ENCODE data around the gene AGR3. TPM values are rescaled to one million over a fixed set of nuclear protein-coding genes. Genes with fewer than 3 reads are reported as not detected.

The AGR3 gene
- total RNA-seq, 1 donor from 2014 or later = not detected

- H3K36me3 Mint-ChIP-seq (ENCODE audit: low read depth) = no peaks in the 10 kb centered on the region
- H3K9me3 Mint-ChIP-seq = no peaks in the 10 kb centered on the region
- no peak for DNase-seq (ENCODE audit: low spot score)
- H3K4me1 Mint-ChIP-seq (ENCODE audit: low read depth) = no peaks in the 10 kb centered on the region
- no peak overlapping the region for H3K27ac Mint-ChIP-seq
- H3K27me3 Mint-ChIP-seq (ENCODE audit: insufficient read depth) = peaks cover 9% of the 10 kb centered on the region
- intact Hi-C loops (cut with micrococcal nuclease) = no loop called here
- no peak overlapping the region for H3K4me3 Mint-ChIP-seq
Measured at GRCh38 chr7:16813232-16813616, 68.6 kb downstream of the AGR3 start.

- no peaks in the 10 kb centered on the region for H3K9me3 Mint-ChIP-seq
- no peak overlapping the region for H3K27ac Mint-ChIP-seq
- no peak overlapping the region for H3K4me3 Mint-ChIP-seq
- intact Hi-C loops (cut with micrococcal nuclease) = no loop called here
- DNase-seq (ENCODE audit: low spot score) = no peak
- H3K27me3 Mint-ChIP-seq (ENCODE audit: insufficient read depth) = peaks cover 9% of the 10 kb centered on the region
- no peaks in the 10 kb centered on the region for H3K36me3 Mint-ChIP-seq (ENCODE audit: low read depth)
- no peaks in the 10 kb centered on the region for H3K4me1 Mint-ChIP-seq (ENCODE audit: low read depth)
Measured at GRCh38 chr7:16812542-16813231, 69.1 kb downstream of the AGR3 start.

GRCh38 chr7:16811551-16811950, 70.2 kb downstream of the AGR3 start:
- intact Hi-C loops (cut with micrococcal nuclease) = no loop called here
- H3K4me1 Mint-ChIP-seq (ENCODE audit: low read depth) = no peaks in the 10 kb centered on the region
- peaks cover 11% of the 10 kb centered on the region for H3K27me3 Mint-ChIP-seq (ENCODE audit: insufficient read depth)
- no peak for DNase-seq (ENCODE audit: low spot score)
- no peak overlapping the region for H3K27ac Mint-ChIP-seq
- no peaks in the 10 kb centered on the region for H3K36me3 Mint-ChIP-seq (ENCODE audit: low read depth)
- no peak overlapping the region for H3K4me3 Mint-ChIP-seq
- no peaks in the 10 kb centered on the region for H3K9me3 Mint-ChIP-seq

GRCh38 chr7:16810573-16810972, 71.2 kb downstream of the AGR3 start:
- H3K9me3 Mint-ChIP-seq = no peaks in the 10 kb centered on the region
- no peaks in the 10 kb centered on the region for H3K4me1 Mint-ChIP-seq (ENCODE audit: low read depth)
- peaks cover 9% of the 10 kb centered on the region for H3K27me3 Mint-ChIP-seq (ENCODE audit: insufficient read depth)
- no peak for DNase-seq (ENCODE audit: low spot score)
- no peaks in the 10 kb centered on the region for H3K36me3 Mint-ChIP-seq (ENCODE audit: low read depth)
- intact Hi-C loops (cut with micrococcal nuclease) = no loop called here
- H3K27ac Mint-ChIP-seq = no peak overlapping the region
- H3K4me3 Mint-ChIP-seq = no peak overlapping the region

GRCh38 chr7:16810112-16810511, 71.7 kb downstream of the AGR3 start:
- intact Hi-C loops (cut with micrococcal nuclease) = no loop called here
- Mint-ChIP-seq H3K4me1 (ENCODE audit: low read depth) (no peaks in the 10 kb centered on the region), H3K27me3 (ENCODE audit: insufficient read depth) (peaks cover 9% of the 10 kb centered on the region), H3K4me3 (no peak overlapping the region), H3K27ac (no peak overlapping the region), H3K9me3 (no peaks in the 10 kb centered on the region), H3K36me3 (ENCODE audit: low read depth) (no peaks in the 10 kb centered on the region)
- DNase-seq (ENCODE audit: low spot score) = no peak

Other genes with a start within 250 kb of the AGR3 start
- gene ANKMY2, start 236.2 kb downstream of the AGR3 start, total RNA-seq = 6.9 and 8.4 TPM in 2 replicates
- gene BZW2, start 235.8 kb downstream of the AGR3 start, total RNA-seq = 94.3 and 101 TPM in 2 replicates
- gene TSPAN13, start 128.2 kb downstream of the AGR3 start, total RNA-seq = 0.96 and 1.3 TPM in 2 replicates
- not detected in 2 replicates for gene AGR2, start 77.0 kb downstream of the AGR3 start, total RNA-seq